Suppressor macrophage (primary cell): Measurements from ENCODE around the gene GFPT1.
"Not testable (repeated sequence)": the region's sequence is repeated elsewhere in the genome, so short reads cannot be mapped to it uniquely, and the experiment has no call there.

ENCODE experiments used
- DNase-seq, 4 experiments: peaks; one replicate each; pipeline ENCODE4 v3.0.0-alpha.2; 2020 to 2022
- total RNA-seq, 17 experiments: gene quantifications; one replicate each; lab custom pipeline; 2026; ENCODE audit warnings: mixed read lengths in 6 of 17, inconsistent platforms in 3 of 17; lab: John Stamatoyannopoulos, UW

The GFPT1 gene
- 69.2 to 130 (median 90.0) reads per million in 17 experiments for total RNA-seq

DNA sequence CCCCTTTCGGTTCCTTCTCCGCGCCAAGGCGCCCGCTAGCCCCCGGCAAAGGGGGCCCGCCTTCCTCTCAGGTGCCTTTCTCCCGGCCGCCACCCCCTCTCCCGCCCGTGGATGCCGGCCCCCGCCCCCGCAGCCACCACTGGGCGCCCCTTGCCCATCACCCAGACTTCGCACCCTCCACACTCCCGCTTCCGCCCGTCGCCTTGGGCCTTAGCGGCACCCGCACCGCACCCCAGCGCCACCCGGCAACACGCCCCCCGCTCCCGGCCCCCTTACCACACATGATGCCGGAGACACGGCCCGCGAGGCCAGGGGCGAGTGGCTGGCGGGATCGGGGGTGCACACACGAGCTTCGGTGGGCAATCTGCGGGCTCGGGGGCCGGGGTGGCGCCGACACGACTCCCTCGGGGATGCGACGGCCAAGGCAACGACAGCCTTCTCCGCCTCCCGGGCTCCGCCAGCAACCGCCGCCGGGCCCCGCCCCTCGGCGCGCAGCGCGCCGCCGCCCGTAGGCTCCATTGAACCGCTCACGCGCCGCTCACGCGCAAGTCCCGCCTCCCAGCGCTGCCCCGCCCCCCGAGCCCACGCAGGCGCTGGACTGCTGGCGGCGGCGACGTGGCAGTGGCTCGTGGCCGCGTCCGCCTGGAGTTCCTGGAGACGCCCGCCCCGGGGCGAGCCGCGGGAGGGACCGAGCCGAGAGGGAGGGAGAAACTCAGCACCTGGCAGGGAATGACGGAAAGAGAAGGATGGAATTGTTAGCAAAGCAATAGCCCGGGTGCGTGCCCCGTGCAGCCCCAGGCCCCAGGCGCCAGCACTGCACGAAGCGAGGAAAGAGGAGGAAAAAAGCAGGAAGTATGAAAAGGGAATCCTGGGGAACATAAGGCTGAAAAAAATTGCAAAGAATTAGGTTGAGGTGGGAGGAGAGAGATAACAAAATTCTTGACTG is at the start of gene GFPT1:
Gene GFPT1, minus strand, starts transcription at position 439 of the 946 bp plus-strand sequence. Its CDS starts 156 bp downstream, at position 283.
- peak; percentile 96 to 99 (median 98) for DNase-seq

DNA sequence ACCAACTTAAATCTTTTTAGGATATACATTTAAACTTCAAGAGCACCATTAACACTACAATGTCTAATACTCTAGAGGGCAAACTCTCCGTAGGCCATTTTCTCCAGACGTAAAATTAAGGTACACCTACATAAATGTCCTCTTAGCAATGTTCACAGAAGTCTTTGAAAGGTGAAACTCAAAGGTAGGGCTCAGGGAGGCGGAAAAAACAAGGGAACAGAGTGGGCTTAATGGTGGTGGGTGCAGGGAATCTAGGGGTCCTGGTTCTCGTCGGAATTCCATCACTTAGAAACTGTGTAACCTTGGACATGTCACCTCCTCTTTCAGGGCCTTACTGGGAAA is 49.5 kb upstream of the GFPT1 start:
- DNase-seq = peak in 1 of 4 experiments; percentile 12

DNA sequence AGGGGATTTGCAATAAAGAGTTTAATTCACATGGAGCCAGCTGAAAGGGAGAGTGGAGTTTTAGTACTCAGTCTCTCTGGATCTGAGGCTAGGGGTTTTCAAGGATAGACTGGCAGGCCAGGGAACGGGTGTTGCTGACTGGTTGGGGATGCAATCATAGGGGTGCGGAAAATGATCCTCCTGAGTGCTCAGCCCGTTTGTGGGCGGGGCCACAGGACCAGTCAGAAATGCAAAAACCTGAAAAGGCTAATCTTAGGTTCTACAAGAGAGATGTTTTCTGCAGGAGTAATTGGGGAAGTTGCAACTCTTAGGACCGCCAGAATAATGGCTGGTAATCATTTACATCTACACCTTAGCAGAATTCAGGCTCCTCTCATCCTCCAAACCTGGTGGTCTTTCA is 47.7 kb upstream of the GFPT1 start:
- DNase-seq = no peak

DNA sequence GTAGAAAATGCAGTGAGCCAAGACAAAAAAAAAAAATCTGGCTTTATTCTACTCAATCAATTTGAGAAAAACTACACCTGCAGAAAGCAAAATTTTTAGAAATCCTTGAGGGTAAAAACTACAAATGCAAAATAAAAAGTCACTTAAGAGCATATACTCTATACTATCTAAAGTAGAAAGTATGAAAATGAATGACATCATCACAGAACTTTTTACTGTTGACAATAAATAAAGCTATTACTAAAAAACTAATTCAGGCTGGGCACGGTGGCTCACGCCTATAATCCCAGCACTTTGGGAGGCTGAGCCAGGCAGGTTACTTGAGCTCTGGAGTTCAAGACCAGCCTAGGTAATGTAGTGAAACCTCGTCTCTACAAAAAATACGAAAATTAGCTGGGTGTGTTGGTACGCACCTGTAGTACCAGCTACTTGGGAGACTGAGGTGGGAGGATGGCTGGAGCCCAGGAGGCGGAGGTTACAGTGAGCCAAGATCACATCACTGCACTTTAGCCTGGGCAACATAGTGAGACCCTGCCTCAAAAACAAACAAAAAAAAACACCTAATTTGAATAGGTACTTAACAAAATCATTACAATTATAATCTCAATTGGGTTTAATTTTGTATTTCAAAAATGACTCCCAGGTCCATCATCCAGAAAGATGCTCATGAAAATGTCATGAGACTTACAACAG is 42.6 kb upstream of the GFPT1 start:
- no peak for DNase-seq

DNA sequence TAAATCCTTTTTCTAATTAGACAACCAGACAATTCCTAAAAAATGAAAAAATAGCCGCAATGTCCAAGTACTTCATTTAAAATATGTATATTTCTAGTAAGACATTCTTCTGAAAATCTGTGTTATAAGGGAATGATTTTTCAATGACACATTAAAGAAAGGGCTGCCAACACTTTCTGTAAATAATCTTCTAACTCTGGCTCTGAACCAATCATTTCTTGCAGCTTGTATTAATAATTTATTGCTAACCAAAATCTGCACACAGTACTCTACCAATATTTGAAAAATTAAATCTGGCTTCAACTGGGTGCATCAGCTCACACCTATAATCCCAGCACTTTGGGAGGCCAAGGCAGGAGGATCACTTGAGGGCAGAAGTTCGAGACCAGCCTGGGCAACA is 42.0 kb upstream of the GFPT1 start:
- no peak for DNase-seq

DNA sequence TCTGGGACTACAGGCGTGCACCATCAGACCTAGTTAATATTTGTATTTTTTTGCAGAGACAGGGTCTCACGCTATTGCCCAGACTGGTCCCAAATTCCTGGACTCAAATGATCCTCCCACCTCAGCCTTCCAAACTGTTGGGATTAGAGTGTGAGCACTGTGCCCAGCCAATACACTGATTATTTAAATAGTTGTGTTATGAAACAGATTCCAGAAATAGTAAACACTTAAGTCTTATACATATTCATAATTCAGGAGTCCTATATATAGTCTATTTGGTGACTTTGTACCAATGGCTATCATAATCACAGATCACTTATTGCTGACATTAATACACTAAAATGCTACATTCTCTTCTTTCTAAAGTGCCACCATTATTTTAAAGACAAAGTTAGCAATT is 37.4 kb upstream of the GFPT1 start:
- no peak for DNase-seq

DNA sequence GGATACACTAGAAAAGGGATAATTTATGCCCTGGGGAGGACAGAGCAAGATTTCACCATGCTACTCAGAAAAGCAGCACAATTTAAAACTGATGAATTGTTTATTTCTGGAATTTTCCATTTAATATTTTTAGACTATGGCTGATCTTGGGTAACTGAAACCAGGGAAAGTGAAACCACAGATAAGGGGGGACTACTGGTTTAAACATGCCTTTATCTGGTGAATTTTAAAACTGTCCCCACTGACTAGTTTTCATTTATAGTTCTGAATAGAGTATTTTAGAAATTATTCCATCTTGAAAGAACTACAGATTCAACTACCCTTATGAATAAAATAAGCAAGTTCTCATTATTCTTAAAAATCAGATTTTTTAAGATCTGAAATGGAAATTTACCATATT is 35.2 kb upstream of the GFPT1 start:
- DNase-seq = no peak

DNA sequence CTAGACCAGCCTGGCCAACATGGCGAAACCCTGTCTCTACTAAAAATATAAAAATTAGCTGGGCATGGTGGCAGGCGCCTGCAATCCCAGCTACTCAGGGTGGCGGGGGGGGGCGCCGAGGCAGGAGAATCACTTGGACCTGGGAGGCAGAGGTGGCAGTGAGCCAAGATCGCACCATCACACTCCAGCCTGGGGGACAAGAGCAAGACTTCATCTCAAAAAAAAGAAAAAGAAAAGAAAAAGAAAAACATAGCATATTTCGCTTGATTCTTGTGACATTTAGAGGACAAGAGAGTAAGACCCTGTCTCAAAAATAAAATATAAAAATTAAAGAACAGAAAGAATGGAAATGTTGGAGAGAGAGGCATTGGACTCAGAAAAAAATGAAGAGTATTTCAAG is 32.1 kb upstream of the GFPT1 start:
- not testable (repeated sequence) for DNase-seq

DNA sequence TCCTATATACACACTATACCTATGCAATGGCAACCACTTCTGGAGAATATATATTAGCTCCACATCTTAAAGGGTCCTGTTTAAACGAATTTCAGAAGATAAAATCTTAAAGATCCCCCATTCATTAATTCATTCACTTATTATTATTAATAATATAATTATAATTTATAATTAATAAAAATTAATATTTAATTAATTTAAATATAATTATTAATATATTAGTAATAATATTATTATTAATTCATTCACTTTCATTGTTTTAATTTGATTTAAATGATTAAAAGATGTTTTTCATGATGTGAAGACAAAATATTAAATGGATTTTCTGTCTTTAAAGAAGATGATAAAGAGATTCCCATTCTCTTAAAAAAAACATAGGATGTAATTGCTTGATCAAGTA is 29.1 kb upstream of the GFPT1 start:
- DNase-seq = no peak

DNA sequence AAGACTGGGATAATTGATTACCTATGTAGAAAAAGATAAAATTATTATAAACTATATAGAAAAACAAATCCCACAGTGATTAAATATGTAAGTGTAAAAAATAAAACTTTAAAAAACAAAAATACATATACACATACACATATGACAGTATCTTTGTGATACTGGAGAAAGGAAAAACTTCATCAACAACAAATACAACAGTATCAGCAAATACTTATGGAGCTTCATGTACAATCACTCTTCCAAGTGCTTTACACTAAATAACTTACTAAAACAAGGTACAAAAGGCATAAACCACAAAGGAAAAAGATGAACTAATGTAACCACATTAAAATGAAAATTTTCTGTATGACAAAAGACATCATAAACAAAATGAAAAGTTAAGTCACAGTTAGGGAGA is 24.1 kb upstream of the GFPT1 start:
- no peak for DNase-seq

DNA sequence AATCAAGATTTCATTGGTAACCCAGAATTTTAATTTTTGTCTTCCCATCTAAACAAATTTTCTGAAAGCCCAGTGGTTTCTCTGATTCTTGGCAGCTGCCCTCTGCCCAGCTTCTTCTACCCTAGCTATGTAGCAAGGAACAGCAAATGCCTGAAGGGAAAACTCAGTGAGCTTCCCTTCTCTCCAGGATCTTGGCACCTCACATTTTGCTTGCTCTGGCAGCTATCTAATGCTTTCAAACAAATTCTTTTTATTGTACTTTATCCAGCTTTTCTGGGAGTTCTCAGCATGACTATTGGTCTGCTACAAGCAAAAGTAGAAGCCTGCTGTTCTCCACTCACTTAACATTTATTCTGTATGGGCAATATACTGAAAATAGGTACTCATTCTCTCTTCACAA is 18.3 kb upstream of the GFPT1 start:
- no peak for DNase-seq

DNA sequence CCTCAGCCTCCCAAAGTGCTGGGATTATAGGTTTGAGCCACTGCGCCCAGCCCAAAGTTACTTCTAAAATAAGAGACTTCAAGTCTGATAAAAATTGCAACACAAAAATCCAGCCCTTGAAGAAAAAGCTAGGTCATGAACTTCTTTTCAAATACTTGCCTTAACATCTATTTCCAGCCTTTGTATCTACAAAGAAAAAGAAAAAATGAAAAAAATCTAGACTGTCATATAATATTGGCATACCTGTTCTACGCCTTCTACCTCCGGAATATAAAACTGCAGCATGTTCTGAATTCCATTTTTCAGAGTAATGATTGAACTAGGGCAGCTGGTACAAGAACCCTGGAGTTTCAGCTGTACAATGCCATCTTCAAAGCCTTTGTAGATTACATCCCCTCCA is 13.1 kb upstream of the GFPT1 start:
- DNase-seq = no peak

DNA sequence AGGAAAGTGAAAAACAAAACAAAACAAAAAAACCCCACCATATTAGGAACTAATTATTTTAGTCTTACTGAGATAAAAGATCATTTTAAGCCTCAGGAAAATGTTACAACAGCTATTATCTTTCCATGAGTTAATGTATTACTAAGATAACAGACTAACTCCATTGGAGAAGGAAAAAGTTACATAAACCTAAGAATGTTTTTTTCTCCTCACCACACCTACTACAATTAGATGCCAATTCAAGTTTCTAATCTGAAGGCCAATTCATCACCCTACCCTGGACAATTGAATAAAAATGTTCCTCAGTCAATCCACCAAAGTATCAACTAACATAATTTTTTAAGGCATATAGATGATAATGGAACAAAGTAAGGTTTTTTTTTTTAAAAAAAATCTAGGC is 10.2 kb upstream of the GFPT1 start:
- no peak for DNase-seq

DNA sequence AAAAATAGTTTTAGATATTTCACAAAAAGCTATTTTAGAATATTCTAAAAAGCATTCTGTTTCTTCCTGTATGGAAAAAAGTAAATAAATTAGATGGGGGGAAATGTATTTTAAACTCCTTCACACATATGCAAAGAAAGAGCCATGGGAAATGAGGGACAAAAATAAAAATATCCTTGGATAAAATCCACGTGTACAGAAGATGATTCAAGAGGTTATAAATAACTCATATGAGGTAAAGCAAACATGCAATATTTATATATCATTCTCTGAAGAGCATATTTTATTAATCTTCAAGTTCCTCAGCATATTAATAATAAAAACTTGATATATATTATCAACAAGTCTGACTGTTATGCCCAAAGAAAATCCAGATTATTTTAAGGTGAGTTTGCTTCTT is 8.8 kb upstream of the GFPT1 start:
- DNase-seq = no peak

DNA sequence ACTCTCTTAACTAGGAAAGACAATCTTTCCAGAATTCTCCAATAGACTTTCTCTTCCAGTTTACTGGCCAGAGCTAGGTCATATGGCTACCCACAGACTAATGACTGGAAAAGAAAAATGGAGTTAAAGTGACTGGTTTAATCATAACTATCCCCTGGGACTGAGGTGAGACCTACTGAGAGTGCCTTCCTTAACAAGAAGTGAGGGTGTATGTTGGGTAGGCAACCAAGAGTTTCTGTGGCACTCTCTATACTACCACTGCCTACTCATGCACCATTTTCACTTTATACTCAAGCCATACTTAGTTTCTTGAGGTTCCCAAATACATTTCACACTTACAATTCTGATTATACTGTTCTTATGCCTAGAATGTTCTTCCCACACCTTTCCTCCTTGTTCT is 6.9 kb upstream of the GFPT1 start:
- no peak for DNase-seq

DNA sequence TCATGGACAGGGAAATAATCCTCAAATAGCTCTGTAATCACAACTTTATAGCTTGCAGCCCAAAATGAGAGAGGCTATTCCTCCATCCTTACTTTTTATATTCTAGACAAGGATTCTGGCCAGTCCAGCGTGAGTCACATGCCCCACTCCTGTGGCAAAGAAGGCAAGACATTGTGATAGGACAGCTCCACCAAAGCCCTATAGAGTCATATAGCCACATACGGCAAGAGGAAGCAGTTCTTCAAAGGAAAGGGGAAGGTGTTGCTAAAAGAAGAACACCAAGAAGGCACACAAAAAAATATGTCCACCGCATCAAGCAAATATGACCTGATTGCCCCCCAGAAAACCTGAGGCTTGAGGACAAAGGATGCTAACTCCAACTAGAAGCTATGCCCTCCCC is 3.4 kb upstream of the GFPT1 start:
- peak; percentile 53 to 76 (median 70) for DNase-seq

DNA sequence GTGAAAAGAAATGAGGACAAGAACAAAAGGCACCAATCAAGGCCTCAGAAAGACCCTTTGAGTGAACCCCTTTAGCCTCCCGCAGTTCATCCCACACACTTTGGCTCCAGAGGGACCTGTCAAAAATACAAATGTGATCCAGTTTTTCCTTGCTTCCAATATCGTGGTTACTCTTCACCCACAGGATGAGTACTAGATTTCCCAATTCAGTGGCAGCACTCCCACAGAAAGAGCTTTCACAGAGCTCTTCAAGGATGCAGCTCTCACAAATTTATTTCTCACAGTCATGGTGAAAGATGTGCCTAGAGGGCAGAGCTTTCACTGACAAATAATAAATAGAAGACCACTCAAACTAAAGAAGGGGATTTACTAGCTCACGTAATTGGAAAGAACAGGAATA is 3.0 kb upstream of the GFPT1 start:
- DNase-seq = peak in 1 of 4 experiments; percentile 3

DNA sequence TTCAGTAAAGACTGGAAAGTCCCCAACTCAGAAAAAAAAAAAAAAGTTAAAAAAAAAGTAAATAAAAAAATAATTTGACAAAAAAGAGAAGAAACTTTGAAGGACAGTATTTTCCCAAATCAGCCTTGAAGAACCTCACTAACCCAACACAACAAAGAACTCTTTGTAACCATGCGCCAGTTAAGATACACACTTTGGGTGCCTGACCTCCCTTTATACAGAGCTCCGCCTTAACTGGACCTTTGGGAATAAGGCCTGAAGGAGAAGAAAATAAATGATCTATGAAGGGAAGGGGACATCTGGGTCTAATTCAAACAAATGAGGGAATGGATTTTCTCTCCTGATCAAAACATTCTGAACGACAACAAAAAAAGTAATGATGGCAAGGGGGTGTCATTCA is 2.2 kb upstream of the GFPT1 start:
- DNase-seq = no peak

DNA sequence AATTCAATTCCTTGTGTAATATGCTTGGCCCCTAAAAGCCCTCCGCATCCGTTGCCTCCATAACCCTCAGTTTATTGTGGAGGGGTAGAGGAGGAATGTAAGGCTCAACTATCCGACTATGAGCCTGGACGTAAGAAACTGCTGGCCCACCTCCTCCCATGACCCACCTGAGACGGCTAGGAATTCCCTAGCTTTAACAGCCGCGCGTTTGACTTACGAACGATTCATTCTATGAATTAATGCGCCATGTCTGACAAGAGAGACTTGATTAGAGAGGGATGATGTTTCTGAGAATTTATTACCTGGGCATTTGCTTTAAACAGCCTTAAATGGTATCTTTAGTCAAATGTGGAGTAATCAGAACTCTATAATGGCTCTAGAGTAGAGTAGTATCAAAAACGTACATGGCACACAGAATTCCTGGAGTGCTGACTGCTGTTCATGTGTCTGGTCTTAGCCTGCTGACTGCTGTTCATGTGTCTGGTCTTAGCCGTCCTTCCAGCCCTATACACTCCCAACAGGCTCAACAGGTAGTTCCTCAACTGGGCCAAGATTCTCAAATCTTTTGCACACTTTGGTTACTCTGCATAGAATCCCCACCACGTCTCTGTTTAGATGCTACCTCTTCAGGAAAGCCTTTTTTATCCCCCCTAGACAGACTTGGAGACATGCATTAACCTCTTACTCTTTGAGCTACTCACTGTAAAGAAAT is 899 bp upstream of the GFPT1 start:
- DNase-seq = no peak

DNA sequence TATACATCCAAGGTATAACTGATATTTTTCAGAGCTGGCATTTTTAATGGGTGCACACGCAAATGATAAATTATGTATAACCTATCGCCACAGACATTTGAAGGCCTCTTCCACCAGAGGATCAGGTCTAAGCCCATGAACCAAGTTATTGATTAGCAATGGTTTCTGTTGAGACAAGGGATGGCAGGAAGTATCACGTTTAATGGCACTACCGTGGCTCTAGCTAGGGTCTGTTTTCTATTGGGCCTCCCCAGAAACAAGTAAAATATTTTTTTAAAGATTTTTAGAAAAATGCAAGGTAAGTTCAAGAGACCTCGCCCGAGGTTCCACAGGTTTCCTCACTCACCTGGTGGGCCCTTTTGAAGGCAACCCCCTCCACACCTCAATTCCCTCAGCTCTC is 667 bp downstream of the GFPT1 start:
- no peak for DNase-seq

DNA sequence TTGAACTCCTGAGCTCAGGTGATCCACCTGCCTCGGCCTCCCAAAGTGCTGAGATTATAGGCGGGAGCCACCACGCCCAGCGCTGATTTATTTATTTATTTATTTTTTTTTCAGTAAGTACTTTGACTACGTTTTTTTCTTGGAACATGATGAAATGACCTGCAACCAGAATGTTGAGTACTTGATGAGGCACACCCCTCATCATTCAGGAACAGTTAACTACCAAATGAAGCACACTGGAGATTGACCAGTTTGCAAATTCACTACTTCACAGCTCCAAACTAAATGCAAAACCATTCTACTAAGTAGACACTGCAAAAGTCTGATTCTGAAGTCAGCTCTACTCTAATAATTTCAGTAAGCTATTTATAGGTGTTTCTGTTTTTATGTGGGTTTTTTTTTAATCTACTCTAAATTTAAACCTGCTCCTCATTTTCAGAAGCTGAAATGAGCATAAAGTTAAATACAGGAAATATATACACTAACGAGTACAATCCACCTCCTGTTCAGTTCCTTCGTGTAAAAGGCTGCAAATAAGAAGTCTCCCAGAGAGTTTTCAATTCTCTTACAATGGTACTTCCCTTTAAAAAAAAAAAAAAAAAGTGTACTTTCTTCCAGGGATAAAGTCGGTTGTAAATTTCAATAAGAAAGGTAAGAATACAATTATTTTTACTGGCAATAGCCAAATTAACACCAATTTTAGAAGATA is 1.4 kb downstream of the GFPT1 start:
- DNase-seq = peak in 2 of 4 experiments; percentile 20 to 33

DNA sequence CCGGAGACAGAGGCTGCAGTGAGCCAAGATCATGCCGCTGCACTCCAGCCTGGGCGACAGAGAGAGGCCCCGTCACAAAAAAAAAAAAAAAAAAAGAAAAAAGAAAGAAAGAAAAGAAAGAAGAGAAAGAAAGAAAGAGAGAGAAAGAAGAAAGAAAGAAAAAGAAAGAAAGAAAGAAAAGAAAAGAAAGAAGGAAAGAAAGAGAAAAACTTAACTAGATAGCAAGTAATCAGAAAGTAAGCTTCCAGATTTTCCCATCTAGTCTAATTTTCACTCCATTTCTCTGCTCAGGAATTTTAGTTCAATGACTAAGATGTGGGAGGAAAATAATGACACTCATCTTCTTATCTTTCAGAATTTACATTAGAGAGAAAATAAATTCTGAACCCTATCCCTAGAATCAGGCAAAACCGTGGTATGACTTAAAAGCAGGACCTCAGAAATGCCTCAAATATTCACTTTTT is 2.4 kb downstream of the GFPT1 start:
- no peak for DNase-seq
